ENCODE measurements around the gene INCENP.
"Not testable (repeated sequence)": the region's sequence is repeated elsewhere in the genome, so short reads cannot be mapped to it uniquely, and the experiment has no call there.

The INCENP gene

DNA sequence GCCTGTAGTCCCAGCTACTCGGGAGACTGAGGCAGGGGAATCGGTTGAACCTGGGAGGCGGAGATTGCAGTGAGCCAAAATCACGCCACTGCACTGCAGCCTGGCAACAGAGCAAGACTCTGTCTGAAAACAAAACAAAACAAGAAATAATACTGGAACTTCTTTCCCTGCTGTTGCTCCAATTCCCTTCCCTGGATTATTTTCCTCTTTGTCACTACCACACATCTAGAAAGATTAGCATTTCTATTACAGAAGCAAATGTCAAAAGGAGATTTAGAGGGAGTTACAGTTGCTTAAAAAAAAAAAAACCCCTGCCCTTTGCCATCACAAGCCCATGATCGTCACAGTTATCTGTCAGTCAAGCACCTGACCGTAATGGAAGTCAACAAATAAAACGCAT lies 48.5 kb downstream of the INCENP start:
- no peak for DNase-seq

GRCh38 chr11:62176766-62177165 lies 53.0 kb downstream of the INCENP start:
- DNase-seq = no peak

DNA sequence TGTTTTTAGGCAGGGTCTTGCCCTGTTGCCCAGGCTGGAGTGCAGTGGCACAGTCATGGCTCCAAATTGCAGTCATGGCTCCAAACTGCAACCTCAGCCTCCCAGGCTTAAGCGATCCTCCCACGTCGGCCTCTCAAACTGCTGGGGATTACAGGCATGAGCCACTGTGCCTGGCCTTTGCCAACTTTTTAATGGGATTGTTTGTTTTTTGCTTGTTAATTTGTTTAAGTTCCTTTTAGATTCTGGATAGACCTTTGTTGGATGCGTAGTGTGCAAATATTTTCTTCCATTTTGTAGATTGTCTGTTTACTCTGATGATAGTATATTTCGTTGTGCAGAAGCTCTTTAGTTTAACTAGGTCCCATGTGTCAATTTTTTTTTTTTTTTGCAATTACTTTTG lies 56.2 kb downstream of the INCENP start:
- no peak for DNase-seq

- no peak for DNase-seq
Measured at GRCh38 chr11:62181097-62181496, 57.3 kb downstream of the INCENP start.

DNA sequence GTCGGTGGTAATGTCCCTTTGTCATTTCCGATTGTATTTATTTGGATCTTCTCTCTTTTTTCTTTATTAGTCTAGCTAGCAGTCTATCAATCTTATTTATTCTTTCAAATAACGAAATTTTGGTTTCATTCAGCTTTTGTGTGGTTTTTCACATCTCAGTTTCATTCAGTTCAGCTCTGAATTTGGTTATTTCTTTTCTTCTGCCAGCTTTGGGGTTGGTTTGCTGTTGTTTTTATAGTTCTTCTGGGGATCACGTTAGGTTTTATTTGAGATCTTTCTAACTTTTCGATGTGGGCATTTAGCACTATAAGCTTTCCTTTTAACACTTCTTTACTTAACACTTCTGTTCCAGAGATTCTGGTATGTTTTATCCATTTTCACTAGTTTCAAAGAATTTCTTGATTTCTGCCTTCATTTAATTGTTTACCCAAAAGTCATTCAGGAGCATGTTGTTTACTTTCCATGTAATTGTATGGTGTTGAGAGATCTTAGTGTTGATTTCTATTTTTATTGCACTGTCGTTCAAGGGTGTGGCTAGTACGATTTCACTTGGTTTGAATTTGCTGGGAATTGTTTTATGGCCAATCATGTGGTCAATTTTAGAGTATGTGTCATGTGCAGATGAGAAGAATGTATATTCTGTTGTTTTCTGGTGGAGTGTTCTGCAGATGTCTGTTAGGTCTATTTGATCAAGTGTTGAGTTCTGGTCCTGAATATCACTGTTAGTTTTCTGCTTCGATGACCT lies 58.5 kb downstream of the INCENP start:
- no peak for DNase-seq

- no peak for DNase-seq
Measured at GRCh38 chr11:62186195-62186594, 62.4 kb downstream of the INCENP start.

DNA sequence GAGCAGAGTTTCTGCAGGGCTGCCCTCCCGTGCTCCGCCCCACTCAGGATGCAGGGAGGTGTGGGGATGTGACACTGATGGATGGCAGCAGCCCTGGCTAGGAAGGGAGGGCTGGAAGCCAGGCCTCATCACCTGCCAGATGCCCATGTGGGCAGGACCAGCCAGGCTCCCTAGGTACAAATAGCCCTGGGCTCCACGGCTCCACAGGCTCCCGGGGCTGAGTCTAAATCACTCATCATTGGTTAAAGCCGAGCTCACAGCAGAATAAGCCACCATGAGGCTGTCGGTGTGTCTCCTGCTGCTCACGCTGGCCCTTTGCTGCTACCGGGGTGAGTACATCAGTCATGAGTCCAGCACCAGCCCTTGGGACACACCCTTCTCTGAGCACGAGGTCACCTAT lies 66.2 kb downstream of the INCENP start, which contains the start of gene SCGB1D1:
Gene SCGB1D1 (plus strand): TSS at position 206 of the 400 bp plus-strand sequence. CDS start 69 bp downstream, at position 275.
- DNase-seq = no peak

GRCh38 chr11:62193952-62194351 lies 70.1 kb downstream of the INCENP start:
- DNase-seq = no peak

DNA sequence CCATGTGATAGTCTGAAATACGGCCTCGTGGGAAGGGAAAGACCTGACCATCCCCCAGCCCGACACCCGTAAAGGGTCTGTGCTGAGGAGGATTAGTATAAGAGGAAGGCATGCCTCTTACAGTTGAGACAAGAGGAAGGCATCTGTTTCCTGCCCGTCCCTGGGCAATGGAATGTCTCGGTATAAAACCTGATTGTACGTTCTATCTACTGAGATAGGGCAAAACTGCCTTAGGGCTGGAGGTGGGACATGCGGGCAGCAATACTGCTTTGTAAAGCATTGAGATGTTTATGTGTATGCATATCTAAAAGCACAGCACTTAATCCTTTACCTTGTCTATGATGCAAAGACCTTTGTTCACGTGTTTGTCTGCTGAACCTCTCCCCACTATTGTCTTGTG lies 71.2 kb downstream of the INCENP start:
- DNase-seq = not testable (repeated sequence)

DNA sequence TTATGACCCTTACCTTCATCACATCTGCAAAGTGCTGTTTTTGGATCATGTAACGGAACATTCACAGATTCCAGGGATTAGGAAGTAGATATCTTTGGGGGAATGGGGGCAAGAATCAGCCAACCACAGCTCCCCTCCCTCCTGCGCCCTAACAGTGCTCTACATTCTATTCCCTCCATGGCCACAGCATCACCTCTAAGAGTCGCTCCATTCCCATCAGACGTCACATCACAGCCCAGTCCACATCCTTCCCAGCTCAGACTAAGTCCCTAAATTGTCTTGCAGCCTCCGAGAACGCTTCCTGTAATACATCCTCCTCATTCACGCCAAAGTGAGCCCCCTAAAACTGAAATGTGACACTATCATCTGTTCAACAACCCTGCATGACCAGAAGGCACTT lies 72.1 kb downstream of the INCENP start:
- no peak for DNase-seq

DNA sequence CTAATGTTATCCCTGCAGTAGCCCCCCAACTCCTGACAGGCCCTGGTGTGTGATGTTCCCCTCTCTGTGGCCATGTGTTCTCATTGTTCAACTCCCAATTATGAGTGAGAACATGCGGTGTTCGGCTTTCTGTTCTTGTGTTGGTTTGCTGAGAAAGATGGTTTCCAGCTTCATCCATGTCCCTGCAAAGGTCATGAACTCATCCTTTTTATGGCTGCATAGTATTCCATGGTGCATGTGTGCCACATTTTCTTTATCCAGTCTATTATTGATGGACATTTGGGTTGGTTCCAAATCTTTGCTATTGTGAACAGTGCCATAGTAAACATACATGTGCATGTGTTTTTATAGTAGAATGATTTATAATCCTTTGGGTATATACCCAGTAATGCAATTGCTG lies 73.6 kb downstream of the INCENP start:
- not testable (repeated sequence) for DNase-seq

- DNase-seq = no peak
Measured at GRCh38 chr11:62201376-62201775, 77.6 kb downstream of the INCENP start.

Data from NCI-H446 treated with DMSO at 0.1 percent for 48 hours (cell line).